GM19193 (cell line): ENCODE measurements around the gene ZNF444.

Experiments used
- POLR2A ChIP-seq: IDR thresholded peaks from 4 replicates; pipeline ENCODE4 v1.6.1; 2011; ENCODE audit not compliant: insufficient read depth, insufficient read length; ENCODE audit errors: extremely low read depth

The ZNF444 gene

DNA sequence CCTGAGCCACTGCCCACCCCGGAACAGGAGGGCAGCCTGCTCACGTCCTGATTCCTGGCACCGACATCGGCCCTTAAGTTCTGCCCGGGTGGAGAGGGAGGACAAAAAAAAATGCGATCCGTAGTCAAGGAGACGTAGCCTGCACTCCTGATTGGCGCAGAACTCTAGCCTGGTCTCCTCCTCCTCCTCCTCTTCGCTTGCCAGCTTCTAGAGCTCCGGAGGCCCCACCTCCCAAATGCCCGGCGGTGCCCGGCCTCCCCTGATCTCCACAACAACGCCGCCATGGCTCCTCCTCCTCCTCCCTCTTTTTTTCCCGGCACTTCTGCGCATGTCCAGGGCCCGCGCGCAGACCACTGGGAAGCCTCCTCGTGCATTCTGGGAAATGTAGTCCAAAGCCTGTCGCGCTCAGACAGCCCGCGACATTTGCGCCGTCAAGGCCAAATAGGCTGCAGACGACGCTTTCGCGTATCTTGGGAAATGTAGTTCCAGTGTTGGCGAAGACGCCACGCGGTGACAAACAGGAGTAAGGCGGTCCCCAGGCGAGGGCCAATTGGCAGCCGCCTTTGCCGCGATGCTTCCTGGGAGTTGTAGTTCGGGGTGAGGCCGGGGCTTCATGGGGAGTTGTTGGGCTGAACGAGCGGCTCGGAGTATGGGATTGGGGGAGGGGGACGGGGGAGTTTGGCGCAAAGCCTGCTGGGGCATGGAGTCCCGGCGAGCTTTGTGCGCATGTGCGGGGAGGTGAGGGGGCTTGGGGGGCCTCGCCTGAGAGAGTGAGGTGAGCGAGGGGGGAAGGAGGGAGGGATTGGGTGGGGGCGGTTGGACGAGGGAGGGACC is at the start of gene ZNF444:
Gene ZNF444 (plus strand): TSS at position 705 of the 834 bp plus-strand sequence. CDS start 5,625 bp downstream, outside the sequence.
- TF ChIP-seq POLR2A, result peak; percentile 63

DNA sequence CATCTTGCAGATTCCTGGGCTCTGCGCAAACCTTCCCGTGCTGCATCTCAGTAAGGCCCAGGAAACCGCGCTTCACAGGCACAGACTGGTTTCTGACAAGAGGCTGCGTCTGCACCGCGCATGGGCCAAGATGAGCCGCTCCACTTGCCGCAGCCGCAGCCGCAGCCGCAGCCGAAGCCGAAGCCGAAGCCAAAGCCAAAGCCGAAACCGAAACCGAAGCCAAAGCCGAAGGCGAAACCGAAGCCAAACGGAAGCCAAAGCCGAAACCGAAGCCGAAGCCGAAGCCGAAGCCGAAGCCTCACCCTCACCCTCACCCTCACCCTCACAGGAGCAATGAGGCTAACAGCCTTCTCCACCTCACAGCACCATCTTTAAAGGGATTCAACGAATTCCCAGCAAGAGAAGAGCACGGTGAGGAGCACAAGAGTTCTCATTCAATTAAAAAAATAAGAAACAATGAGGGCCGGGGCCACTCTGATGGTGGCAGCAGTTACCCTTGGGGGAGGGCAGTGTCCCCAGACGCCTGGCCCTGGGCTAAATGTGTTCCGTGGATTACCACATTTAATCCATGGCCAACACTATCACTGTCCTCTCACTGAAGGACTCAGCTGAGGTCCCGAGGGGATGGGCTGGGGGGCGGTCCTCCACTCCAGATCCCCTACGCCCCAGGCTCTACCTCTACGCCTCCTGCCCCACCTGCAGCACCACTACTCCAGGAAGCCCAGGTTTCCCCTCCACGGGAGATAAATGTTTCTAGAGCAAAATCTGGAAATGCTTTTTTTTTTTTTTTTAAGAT is 49.1 kb upstream of the ZNF444 start:
- no peak for TF ChIP-seq POLR2A

DNA sequence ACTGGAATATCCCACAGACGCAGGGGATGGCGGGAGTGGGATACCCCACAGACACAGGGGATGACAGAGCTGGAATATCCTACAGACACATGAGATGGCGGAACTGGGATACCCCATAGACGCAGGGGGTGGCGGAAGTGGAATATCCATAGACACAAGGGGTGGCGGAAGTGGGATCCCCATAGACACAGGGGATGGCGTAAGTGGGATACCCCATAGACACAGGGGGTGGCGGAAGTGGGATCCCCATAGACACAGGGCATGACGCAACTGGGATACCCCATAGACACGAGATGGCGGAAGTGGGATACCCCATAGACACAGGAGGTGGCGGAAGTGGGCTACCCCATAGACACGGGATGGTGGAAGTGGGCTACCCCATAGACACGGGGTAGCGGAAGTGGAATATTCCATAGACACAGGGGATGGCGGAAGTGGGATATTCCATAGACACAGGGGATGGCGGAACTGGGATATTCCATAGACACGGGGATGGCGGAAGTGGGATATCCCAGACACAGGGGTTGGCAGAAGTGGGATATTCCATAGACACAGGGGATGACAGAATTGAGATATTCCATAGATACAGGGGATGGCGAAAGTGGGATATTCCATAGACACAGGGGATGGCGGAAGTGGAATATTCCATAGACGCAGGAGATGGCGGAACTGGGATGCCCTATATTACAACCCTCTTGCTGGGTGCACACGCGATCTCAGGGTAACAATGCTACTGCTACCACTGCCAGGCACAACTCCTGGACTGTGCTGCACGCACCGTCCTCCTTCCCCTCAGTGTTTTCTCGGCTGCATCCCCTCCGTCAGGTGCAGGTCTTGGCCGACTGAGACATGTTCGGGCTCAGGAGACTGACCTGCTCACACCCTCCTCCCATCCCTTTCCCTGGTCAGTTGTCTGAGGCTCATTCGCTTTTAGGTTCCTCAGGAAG is 48.1 kb upstream of the ZNF444 start:
- no peak for TF ChIP-seq POLR2A

DNA sequence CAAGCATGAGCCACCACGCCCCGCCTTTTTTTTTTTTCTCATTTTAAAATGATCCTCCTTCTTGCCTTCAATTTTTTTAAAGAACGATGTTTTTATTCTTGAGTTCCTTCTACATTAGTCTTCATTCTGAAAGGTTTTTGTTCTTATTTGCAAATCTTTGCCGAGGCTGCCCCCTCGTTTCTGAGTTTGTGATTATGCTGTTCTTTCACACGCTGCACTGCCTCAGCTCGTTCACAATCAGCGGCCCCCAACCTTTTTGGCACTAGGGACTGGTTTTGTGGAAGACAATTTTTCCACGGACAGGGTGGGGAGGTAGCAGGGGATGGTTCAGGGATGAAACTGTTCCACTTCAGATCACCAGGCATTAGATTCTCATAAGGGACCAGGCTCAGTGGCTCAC is 46.6 kb upstream of the ZNF444 start:
- no peak for TF ChIP-seq POLR2A

DNA sequence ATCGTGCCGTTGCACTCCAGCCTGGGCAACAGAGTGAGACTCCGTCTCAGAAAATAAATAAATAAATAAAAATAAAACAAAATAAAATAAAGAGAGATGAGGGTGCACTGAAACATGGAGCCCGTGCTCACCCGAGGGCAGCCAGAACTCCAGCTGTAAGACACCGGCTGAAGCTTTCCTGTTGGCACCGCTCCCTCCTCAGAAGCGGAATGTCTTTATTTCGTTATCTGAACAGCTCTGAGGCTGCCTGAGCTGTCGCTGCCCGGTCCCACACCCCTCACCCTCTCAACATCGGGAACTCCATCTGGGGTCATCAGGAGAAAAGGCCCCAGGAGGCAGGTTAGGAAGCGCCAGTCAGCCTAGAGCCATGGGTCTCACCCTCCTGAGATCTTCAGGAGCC is 44.4 kb upstream of the ZNF444 start:
- TF ChIP-seq POLR2A, result no peak

DNA sequence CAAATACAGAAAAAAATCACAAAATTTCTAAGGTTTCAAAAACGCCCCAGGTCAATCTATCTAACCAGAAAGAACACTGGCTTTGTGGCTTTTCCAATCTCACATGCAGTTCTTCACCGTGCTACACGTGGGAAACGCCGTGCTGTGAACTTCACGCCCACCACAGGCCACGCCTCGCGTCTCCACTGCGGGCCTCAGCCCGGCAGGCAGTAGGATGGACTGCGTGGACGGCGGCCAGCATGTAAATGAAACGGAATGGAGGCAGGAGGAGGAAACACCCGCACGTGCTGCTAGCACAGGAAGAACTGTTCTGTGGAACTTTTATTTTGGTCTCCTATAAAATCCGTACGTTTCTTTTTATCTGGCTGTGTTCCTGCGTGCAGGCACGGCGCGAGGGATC is 43.8 kb upstream of the ZNF444 start:
- no peak for TF ChIP-seq POLR2A

DNA sequence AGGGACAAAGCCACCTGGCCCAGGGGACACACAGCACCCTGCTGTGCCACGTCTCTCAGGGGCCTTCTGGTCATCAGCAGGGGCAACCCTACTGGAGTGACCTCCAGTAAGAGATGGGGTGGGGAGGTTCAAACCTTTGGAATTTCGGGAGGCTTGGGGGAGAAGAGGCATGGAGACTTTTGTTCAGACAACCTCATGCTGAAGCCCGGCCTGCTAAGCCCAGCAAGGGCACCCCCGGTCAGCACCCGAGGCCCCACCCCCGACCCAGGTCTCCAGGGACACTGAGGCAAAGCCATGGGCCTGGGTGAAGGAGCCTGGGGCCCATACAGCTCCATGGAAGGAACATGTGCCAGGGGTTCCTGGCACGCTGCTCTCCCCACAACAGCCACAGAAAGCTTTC is 43.3 kb upstream of the ZNF444 start:
- TF ChIP-seq POLR2A, result no peak

DNA sequence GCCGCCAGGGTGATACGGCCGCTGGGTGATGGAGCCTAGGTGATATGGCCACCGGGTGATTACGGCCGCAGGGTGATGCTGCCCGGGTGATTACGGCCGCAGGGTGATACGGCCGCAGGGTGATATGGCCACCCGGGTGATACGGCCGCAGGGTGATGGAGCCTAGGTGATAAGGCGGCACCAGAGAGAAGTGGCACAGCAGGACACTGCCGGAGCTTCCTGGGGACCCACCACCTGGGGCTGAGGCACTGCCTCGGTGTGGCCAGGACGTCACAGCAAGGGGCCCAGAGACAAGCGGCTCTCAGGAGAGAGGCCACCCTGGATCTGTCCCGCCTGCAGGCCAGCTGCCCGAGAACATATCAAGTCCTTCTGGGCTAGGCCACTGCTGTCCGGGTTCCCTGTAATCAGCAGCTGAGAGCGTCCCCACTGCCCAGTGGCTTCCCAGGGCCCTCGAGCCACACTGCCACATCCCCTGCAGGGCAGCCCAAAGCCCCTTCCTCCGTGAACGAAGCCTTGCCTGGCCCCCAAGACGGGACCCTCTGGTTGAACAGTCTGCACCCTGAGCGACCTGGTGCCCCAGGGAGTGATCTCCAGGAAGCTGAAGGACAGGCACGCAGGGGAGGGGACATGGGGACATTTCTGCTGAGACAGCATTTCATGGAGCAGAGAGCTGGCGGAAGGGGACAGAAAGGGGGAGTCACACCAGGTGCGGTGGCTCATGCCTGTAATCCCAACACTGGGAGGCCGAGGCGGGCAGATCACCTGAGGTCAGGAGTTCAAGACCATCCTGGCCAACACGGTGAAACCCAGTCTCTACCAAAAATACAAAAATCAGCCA is 42.1 kb upstream of the ZNF444 start:
- TF ChIP-seq POLR2A, result no peak

DNA sequence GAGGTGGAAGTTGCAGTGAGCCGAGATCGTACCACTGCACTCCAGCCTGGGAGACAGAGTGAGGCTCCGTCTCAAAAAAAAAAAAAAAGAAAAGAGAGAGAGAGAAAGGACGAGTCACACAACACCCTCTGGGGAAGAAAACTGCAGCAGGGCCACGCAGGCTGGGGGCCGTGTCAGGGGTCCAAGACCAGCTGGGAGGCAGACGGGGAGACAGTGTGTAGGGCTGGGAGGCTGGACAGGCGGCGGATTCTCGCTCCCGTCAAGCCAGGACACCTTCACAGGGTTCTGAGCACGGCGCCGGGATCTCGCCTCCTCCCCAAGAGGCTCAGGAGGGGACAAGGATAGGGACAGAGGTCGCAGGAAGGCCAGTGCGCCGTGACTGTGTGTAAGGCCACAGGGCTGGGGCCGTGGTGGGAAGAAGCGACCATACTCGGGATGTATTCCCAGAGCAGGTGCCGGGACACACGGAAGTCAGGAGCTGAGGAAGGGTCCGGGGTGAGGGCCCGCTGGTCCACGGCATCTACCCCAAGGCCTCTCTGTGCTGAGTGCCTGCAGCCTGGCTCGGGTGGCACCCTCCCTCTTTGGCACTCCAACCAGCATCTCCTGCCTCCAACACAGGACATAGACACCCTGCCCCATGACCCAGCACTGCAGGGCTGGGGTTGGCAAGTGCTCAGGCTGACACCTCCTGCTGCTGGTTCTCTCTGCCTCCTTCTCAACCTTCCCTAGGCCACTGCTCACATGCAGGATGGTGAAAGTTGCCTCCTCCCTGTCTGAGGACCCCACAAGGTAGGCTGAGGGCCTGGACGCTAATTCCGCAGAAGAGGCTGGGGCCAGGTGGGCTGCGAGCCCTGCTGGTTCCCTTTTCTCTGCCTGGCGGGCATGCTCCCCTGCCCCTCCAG is 41.2 kb upstream of the ZNF444 start:
- no peak for TF ChIP-seq POLR2A

DNA sequence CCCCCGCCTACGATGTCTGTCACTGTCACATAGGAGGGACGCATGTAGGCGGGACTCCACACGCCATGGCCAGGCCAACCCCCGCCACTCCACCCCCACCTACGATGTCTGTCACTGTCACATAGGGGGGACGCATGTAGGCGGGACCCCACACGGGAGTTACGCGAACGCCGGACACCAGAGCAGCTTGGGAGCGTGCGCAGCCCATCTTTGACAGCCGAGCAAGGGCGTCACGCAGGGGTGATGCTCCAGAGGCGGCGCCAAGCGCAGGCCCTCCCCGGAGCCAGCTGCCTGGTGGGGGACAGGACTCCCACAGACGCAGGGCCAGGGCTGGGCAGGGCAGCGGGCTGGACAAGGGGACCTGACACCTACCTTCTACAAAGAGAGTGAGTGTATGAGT is 40.0 kb upstream of the ZNF444 start:
- no peak for TF ChIP-seq POLR2A

DNA sequence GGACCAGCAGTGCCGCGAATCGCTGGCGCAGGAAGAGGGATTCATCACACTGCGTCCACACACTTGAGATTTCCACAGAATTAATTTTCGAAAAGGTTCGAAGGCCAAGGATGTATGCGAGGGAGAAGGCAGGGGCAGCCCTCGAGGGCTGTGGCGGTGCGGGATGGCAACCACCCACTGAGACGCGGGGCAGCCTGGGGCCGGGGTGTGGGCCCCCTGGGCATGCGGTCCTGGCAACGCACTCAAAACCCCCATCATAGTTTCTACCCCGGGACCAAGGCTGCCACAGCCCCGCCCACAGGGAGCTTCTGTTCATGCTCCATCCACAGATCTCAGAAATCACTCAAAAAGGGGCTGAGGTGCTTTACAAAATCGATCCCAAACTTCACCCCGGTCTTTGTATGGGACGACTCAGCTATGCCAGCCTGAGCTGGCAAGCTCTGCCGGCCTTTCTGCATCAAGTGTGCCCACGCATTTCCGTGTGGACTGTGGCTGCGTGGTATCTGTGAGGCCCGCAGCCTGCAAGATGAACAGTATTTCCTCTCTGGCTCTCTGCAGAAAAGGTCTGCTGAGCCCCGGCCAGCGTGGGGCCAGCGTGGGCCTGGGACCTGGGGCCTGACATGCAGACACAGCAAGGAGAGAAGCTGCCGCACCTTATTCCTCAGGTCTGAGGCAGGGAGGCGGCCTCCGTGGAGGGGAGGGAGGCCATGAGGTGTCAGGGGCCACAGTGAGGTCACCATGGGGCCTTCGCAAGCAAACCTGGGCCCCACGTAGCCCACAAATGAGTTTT is 39.1 kb upstream of the ZNF444 start:
- no peak for TF ChIP-seq POLR2A

DNA sequence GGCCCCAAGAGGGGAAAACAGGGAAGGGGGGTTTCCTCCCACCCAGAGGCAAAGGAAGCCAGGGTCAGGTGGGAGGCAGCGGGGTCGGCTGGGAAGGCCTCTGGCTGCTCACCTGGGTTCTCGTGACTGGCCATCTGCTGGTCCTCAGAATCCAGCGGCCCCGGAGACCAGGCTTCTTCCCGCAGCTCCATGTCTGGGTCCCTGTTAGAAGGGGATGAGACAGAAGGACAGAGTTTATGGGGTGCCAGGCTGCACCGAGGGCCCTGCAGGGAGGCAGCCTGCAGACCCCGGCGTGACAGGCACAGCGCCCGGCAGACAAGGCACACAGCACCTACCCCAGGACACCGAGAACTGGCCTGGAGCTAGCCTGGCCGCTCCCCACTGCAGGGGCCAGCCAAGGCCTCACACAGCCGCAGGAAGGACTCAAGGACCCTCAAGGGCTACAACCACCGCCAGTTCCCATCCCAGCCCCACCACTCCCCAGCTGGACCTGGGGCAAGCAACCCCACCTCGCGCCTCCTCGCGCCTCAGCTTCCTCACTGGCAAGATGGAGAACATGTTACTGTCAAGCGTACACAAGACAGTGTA is 38.0 kb upstream of the ZNF444 start:
- TF ChIP-seq POLR2A, result no peak
